NCI-H345 (cell line): ENCODE results near the gene CD55.
"Not testable (repeated sequence)": the region's sequence is repeated elsewhere in the genome, so short reads cannot be mapped to it uniquely, and the experiment has no call there.

Experiments used
- DNase-seq: peaks from one replicate; lab custom pipeline; 2025; lab: John Stamatoyannopoulos, UW

CD55 gene

DNA sequence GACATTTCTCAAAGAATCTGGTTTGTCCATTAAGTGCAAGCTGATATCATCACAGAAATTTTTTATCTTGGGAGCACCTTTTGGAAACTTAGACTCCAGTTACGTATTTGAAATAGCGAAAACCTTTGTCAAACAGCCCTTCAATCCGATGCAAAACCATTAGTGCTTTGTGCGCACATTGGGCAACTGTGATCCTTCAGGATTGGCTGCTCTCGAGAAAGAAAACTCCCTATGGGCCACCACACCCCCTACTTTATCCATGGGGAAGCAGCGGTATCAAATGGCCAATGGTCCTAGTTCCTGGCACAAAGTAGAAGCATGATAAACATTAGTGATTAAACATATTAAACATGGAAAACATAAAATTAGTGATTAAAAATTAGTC is 16.0 kb upstream of the CD55 start:
- no peak for DNase-seq

DNA sequence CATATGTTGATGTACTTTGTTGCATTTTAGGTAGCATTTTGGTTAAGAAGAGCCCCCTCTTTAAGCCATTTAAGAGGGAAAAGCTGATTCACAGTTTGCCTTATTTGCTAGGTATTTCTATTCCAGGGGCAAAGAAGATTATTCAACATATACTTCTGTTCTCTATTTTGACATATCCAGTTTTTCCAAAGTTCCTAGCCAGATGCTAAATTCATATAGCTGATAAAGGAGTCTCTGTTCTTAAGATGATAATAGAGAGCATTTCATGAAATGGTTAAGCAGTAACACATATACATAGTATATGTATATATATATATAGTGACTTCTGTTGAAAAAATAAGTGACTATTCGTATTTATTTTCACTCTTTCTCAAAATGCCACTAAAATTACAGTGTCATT is 15.5 kb upstream of the CD55 start:
- no peak for DNase-seq

DNA sequence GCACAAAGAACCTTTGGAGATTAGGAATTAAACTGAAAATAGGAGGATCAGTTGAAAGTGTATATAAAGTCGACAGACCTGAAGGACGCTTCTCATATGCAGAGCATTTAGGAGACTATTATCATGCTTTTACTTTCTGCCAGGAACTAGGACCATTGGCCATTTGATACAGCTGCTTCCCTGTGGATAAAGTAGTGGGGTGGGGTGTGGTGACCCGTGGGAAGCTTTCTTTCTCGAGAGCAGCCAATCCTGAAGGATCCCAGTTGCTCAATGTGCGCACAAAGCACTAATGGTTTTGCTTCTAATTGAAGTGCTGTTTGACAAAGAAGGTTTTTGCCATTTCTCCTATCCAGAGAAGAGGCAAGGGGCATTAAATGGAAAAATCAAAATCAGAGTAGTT is 14.9 kb upstream of the CD55 start:
- no peak for DNase-seq

DNA sequence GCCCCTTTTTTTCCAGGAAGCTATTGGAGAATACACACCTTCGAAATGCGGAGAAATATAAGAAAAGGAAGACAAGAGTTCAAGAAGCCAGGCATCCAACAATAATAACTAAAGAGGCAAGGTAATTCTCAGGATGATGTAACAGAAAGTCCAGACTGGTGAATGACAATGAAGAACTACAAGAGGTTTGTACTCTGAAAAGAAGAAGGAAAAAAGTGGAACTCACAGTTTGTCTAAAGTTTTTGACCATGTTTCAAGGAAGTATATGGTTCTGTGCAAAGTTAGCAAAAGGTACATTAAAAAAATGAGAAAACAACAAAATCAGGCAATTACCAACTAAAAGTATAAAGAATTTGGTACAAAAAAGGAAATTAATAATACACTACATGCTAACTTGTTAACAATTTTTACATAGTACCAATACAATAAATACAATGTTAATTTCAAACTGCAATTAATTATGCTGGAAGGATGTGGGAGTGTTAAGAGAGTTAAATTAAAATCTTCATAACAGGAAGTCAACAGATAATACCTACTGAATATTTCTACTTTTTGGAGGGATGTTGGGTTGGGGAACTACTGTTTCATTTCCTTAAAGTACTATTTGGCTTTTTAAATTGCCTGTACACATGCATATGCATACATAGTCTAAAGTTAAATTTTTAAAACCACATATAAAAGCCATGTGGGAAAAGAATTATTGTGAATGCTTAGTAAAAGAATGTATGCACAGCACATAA is 12.9 kb upstream of the CD55 start:
- DNase-seq: no peak

DNA sequence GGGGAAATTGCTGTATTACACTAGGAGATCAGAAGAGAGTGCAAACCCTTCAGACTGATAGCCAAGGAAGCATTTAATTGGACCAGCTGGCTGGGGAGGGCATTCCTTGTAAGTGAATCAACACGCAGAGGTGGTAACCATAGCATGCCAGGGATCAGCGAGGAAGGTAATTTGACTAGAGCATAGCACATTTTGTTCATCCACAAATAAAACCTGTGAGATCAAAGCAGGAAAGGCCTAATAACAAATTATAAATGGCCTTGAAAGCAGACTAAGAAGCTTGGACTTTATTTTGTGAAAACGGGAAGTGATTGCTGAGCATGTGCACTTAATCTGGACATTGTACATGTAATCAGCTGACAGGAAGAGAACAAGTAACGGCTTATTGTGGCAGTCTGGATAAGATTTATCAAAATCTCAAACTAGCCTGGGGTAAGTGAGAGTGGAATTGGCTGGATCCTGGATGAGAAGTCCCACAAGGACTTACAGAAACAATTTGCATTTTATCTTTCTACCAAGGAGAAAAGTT is 11.7 kb upstream of the CD55 start:
- no peak for DNase-seq

DNA sequence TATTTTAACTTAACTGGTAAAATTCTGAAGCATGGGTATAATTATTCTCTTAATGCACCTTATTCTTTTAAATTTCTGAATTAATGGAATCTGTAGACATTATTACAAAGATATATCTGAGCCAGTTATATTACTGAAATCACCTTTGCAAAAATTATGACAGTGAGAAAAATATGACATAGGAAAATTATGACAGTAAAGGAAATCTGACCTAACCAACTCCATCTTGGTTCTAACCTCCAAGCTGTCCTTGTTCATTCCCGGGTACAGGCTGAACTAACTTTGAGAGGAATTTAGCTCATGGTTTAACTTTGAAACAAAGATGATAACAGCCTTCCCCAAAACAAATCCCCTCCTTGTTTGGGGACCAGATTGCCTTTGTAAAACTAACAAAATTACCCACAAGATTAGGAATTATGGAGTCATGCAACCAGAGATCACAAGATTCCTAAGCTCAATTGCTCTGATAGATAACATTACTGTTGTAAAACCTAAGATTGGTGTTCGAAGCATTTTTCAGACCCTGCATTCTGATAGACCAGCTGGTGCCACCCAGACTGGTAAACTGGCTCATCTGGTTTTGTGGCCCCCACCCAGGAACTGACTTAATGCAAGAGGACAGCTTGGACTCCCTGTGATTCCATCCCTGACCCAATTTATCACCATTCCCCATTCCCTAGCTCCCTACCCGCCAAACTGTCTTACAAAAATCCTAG is 9.4 kb upstream of the CD55 start:
- DNase-seq: no peak

DNA sequence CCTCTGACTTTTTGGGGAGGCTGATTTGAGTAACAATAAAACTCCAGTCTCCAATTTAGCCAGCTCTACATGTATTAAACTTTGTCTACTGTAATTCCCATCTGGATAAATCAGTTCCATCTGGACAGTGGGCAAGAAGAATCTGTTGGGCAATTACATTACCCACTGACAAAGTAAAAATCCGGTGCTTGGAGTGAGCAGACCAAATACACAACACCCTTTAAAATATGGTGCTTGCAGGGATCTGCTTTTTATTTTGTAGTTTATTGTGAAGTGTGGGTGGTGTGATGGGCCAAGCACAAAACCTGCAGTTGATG is 8.9 kb upstream of the CD55 start:
- DNase-seq: no peak

DNA sequence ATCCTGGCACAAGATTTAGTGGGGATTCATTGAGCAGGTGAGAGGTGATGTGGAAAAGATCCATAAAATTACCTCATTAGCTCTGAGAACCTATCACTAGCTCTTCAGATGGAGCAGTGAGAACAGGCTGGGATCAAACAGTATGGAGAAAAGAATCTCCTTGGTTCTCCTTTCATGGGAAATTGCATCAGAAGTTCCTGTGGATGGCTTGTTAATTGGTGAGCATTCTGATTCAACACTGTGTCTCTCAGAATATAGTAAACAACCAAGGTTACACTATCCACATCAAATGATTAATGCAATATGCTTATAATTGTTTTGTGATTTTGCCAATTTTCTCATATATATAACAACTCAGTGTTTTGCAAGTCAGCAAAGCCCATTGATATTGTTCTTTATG is 8.3 kb upstream of the CD55 start:
- no peak for DNase-seq

DNA sequence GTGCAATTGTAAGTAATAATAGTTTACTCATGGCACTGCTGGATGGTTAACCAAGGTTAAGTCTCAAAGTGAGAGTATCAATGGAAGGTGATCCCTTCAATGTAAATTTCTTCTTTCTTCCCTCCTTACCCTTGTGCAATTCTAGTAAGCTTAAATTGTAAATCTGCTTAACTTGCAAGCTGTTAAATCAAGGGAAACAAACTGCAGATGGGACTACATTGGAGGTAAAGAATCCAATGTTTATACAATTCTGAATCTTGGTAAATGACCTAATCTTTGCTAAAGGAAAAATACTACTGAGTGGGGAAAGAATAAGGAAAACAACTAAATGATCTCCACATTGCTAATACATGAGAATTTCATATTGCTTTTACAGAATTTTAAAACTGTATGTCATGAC is 6.7 kb upstream of the CD55 start:
- DNase-seq: no peak

DNA sequence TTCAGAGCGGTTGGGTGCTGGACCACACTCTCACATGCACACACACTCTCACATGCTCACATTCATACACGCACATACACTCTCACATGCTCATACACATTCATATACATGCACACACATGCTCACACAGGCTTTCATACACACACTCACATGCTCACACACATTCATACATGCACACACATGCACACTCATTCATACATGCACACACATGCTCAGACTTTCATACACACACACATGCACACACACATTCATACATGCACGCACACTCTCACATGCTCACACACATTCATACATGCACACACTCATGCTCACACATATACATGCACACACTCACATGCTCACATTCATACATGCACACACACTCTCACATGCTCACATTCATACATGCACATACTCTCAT is 6.0 kb upstream of the CD55 start:
- DNase-seq: no peak

DNA sequence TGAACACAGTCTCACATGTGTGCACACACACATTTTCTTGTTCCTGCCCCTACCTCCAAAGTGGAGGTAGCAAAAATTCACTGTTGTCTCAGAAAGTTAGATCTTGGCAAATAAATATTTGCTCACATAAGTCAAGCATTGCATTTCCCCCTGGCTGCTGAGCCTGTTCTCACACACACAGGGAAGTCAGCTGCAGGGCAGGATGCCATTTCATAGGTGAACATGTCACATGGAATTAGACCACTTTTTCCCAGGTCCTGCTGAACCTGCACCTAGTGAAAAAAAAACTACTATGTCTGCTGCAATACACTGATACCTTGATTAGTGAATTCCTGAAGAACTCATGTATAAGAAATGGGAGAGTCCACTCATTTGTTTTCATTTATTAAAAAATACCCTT is 5.3 kb upstream of the CD55 start:
- no peak for DNase-seq

DNA sequence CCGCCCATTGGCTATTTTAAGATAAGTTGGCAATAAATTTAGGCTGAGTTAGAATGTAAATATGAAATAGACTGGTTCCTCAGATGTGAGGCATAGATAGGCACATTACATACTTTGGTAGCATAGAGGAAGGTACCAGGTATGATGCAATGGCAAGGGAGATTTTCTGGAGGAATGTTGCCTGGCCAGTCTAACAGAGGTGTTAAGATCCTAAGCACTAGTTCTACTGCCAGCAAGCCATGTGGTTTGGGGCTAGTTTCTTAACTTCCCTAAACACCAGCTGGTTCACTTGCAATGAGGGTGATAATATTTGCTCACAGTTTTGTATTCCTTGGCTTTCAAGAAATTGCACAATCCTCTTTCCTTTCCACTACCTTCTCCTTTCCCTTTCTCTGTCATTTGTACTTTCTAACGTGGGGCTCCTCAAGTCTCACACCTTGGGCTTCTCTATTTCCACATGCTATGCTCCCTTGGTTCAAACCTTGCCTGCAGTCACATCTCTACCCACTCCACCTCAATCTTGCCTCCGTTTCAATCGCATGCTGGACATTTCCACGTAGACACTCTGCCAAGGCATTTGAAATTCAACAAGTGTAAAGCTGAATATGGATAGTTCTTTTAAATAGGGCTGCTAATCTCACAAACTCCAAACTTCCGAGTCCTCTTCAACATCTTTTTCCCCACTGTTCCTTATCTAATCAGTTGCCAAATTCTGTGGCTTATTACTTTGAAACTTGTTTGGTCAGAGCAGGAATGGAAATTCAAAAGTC is 4.7 kb upstream of the CD55 start:
- no peak for DNase-seq

DNA sequence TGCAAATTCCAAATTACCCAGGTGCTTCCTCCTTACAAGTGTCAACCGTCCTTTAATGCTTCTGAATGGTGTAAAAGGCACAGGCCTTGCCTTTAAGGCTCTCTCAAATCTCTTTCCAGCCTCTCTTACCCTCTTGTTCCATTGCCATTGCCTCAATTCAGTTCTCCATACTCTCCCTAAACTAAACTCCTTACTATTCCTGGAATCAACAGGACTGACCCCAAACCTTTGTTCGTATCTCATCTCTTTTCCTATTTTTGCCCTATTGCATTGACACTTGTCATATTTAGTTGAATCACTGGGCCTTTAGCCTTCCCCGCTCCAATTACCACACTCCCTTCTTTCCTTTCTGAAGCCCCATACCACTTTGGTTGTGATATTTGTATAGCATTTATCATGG is 3.9 kb upstream of the CD55 start:
- no peak for DNase-seq

DNA sequence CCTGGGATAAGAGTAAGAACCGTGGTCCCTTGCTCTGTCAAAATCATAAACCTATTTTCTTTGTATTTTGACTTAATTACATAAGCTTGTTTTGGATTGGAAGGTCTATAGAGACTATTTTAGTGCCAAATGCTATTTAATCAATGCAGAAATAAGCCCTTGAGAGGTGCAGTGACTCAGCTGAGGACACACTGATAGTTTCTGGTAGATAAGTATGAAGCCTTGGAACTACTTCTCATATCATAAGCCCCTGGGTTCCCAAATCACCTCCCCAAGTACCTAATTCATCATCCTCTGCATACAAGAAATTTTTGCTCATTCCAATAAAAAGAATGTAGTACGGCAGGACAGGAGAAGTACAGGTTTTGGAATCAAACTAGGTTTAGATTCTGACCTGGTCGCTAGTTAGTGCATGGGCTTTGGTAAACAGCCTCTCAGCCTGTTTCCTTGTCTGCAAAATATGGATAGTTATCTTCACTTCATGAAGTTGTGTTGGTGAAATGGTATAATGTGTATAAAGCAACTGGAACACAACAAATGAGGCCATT is 3.3 kb upstream of the CD55 start:
- DNase-seq: no peak

DNA sequence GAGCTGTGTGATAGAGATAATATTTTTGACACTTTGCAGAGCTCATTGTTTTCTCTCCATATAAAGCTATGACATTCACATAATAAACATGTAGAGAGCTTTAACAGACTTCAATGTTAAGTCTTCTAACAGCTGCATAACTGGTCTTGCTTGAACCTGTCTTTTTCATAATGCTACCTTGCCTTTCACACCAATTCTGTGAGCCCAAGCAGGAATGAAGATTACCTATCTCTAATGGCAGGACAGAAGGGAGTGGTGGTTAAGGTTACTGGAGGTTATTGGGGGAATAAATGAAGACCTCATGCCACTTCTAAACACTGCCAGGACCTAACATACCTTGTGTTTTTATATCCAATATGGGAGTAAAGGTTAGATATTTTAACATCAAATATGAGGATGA is 2.3 kb upstream of the CD55 start:
- no peak for DNase-seq

DNA sequence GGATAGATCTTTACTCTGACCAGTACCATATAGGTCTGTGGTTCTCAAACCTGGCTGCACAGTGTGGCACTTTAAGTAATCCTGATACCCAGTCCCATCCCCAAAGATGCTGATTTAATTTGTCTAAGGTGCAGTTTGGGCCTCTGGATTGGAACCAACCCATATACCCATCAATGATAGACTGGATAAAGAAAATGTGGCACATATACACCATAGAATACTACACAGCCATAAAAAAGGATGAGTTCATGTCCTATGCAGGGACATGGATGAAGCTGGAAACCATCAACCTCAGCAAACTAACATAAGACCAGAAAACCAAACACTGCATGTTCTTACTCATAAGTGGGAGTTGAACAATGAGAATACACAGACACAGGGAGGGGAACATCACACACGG is 1.4 kb upstream of the CD55 start:
- not testable (repeated sequence) for DNase-seq

DNA sequence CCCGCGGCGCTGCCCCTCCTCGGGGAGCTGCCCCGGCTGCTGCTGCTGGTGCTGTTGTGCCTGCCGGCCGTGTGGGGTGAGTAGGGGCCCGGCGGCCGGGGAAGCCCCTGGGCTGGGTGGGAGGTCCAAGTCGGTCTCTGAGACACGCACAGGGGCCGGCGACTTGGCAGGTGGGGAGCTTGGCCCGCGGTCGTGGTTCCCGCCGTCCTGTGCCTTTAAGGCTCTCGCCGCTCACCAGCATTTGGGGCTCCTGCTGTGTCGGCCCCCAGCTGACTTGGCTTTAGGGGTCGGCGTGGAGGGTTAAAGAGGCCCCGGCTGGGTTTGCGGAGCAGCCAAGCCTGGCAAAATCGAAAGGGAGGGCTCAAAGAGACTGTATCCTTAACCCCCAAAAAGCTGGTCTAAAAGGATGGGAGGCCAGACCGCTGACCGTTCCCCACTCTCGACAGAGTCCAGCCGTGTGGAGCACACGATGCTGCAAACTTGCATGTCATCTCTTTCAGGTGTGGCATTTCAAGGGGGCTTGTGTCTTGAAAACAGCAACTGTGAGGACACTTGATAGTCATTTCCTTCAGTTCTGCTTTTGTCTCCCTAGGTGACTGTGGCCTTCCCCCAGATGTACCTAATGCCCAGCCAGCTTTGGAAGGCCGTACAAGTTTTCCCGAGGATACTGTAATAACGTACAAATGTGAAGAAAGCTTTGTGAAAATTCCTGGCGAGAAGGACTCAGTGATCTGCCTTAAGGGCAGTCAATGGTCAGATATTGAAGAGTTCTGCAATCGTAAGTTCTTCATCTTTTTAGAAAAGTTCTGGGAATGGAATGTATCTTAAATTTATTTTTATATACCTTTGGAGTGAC is 540 bp downstream of the CD55 start:
- DNase-seq: peak; percentile 47

DNA sequence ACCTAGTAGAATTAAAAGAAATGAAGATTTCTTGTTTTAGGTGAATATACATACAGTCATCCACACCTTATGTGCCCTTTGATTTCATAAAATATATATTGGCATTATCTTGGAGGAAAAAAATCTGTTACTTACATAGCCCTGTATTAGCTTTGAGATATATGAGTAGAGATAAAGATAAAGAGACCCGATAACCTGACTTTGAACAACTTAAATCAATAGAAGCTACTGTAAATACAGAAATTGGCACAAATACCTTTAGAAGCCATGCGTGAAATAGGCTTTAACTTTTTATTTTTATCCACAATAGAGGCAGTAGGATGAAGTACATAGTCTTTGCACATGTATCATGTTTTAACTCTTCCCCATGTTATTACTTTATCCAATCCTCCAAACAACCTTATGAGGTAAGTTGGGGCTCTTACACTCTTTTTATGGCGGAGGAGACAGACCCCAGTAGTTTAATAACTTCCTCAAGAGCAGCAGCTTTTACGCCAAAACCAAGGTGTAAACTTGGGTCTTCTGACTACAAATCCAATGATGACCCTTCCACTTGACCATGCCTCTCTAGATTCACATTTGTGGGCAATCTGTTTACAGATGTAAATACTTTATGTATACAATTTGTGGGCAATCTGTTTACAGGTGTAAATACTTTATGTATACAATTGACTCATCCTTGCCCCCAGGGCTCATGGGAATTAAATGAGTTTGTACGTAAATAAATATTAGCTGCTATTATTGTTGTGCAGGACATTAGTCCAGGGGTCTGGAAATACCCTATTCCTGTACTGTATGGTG is 2.1 kb downstream of the CD55 start:
- DNase-seq: no peak

DNA sequence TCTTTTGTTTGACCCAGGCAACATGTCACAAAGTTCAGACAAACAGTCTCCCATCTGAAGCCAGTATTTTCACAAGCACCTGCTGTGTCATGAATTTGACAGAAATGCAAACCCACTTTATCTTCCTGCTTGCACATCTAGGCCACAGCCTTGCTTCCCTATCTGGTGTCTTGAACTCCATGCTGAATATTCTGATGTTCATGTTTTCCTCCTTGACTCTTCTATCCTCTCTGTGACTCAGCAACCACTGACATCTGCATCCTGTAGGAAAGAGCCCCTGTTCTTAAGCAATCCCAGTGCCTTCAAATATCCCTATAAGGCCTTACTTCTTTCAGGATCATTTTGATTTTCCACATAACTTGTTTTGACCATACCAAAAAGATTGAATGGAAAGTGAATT is 6.5 kb downstream of the CD55 start:
- no peak for DNase-seq

DNA sequence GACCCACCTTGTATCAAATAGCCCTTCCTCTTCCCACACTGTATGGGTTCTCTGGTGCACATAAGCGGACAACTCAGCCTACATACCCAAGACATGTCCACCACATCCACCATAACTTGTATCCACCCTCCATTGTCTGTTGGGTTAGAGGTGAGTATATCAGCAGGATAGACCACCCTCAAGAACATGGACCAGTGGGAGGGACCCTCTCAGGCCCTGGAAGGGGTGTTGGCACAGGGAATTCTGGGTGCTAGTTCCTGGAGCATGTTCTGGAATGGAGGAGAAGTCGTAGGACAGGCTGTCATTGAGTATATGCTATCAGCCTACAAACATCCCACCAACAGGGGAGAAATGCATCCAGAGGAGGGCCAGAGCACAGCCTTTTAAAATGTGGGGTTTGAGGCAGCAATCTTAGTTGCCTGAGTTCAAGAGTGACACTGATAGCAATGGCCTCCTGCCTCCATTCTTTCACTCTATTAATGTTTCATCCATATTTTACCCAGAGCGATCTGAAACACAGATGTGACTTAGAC is 7.5 kb downstream of the CD55 start:
- DNase-seq: no peak

DNA sequence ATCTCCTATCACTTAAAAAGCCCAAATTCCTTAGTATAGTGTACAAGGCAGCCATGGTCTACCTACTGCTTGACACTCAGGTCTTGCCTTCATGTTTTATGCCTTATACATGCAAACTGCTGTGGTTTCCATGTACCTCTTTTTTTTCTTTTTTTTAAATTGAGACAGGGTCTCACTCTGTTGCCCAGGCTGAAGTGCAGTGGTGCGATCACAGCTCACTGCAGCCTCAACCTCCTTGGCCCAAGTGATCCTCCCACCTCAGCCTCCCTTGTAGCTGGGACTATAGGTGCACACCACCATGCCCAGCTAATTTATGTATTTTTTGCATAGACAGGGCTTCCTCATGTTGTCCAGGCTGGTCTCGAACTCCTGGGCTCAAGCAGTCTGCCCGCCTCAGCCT is 8.0 kb downstream of the CD55 start:
- DNase-seq: no peak
